NCI-H69 (cell line): ENCODE data around the gene DCAKD.

Source experiments
- DNase-seq: peaks from one replicate; lab custom pipeline; 2025; lab: John Stamatoyannopoulos, UW

Gene DCAKD

GRCh38 chr17:45051060-45051719 is at the start of gene DCAKD:
DCAKD (minus strand) TSS chr17:45051632; CDS start chr17:45034885, 16,747 bp downstream.
- DNase-seq, result peak; percentile 99

GRCh38 chr17:45098869-45099616 is 47.6 kb upstream of the DCAKD start:
- DNase-seq, result peak; percentile 84

GRCh38 chr17:45098081-45098868 is 46.8 kb upstream of the DCAKD start:
- DNase-seq, result no peak

- no peak for DNase-seq
Measured at GRCh38 chr17:45096926-45097325, 45.5 kb upstream of the DCAKD start.

- peak; percentile 38 for DNase-seq
Measured at GRCh38 chr17:45096141-45096540, 44.7 kb upstream of the DCAKD start.

- DNase-seq, result no peak
Measured at GRCh38 chr17:45093444-45094110, 42.1 kb upstream of the DCAKD start.

- DNase-seq, result no peak
Measured at GRCh38 chr17:45092911-45093430, 41.5 kb upstream of the DCAKD start.

- no peak for DNase-seq
Measured at GRCh38 chr17:45091778-45092425, 40.5 kb upstream of the DCAKD start.

- DNase-seq, result no peak
Measured at GRCh38 chr17:45090711-45091110, 39.3 kb upstream of the DCAKD start.

- DNase-seq, result no peak
Measured at GRCh38 chr17:45088741-45089140, 37.3 kb upstream of the DCAKD start.

- DNase-seq, result no peak
Measured at GRCh38 chr17:45087978-45088377, 36.5 kb upstream of the DCAKD start.

- DNase-seq, result no peak
Measured at GRCh38 chr17:45087504-45087975, 36.1 kb upstream of the DCAKD start.

- no peak for DNase-seq
Measured at GRCh38 chr17:45086865-45087503, 35.6 kb upstream of the DCAKD start.

- DNase-seq, result no peak
Measured at GRCh38 chr17:45086391-45086790, 35.0 kb upstream of the DCAKD start.

- no peak for DNase-seq
Measured at GRCh38 chr17:45081047-45081703, 29.7 kb upstream of the DCAKD start.

- DNase-seq, result no peak
Measured at GRCh38 chr17:45077643-45078042, 26.2 kb upstream of the DCAKD start.

GRCh38 chr17:45073414-45074070 is 22.1 kb upstream of the DCAKD start:
- DNase-seq, result no peak

- DNase-seq, result no peak
Measured at GRCh38 chr17:45070809-45071208, 19.4 kb upstream of the DCAKD start.

GRCh38 chr17:45070001-45070400 is 18.6 kb upstream of the DCAKD start:
- no peak for DNase-seq

- no peak for DNase-seq
Measured at GRCh38 chr17:45067637-45068036, 16.2 kb upstream of the DCAKD start.
